Liver (tissue), 9 donors: ENCODE results near the gene CPLANE2. TPM values are rescaled to one million over a fixed set of nuclear protein-coding genes. Genes with fewer than 3 reads are reported as not detected.

Source experiments
- DNase-seq: peaks from one replicate; pipeline ENCODE4 v3.0.0-alpha.2; 2017; ENCODE audit warnings: low spot score
- H3K27ac ChIP-seq, 2 donors: one replicate each; pipeline ENCODE4 v1.7.0; 2013; ENCODE audit warnings: inconsistent platforms in 2 of 2, low read length in 2 of 2, control low read depth in 1 of 2, low read depth in 1 of 2, mild to moderate bottlenecking in 1 of 2
- H3K27me3 ChIP-seq, 4 donors: one replicate each; pipeline versions ENCODE4 v1.6.1 to v1.7.0; 2013; ENCODE audit warnings: low read length in 3 of 4, inconsistent platforms in 1 of 4, mild to moderate bottlenecking in 1 of 4, moderate library complexity in 1 of 4; ENCODE audit not compliant: control insufficient read depth in 4 of 4, insufficient read depth in 4 of 4
- H3K36me3 ChIP-seq, 4 donors: one replicate each; pipeline versions ENCODE4 v1.6.1 to v1.7.0; 2013; ENCODE audit warnings: low read length in 3 of 4, mild to moderate bottlenecking in 3 of 4, low read depth in 1 of 4, moderate library complexity in 1 of 4; ENCODE audit not compliant: control insufficient read depth in 4 of 4, insufficient read depth in 3 of 4
- H3K4me1 ChIP-seq, 4 donors: one replicate each; pipeline versions ENCODE4 v1.6.1 to v1.7.0; 2013; ENCODE audit warnings: low read length in 3 of 4, mild to moderate bottlenecking in 3 of 4, moderate library complexity in 1 of 4; ENCODE audit not compliant: control insufficient read depth in 4 of 4, insufficient read depth in 4 of 4
- H3K4me3 ChIP-seq, 3 donors: one replicate each; pipeline versions ENCODE4 v1.6.1 to v1.7.0; 2013; ENCODE audit warnings: low read length in 3 of 3, control low read depth in 1 of 3, low read depth in 1 of 3, mild to moderate bottlenecking in 1 of 3
- H3K9ac ChIP-seq, 2 donors: one replicate each; pipeline ENCODE4 v1.7.0; 2013; ENCODE audit warnings: low read length in 2 of 2, mild to moderate bottlenecking in 2 of 2, moderate library complexity in 2 of 2, control low read depth in 1 of 2, low read depth in 1 of 2
- H3K9me3 ChIP-seq, 4 donors: one replicate each; pipeline versions ENCODE4 v1.6.1 to v1.7.0; 2013; ENCODE audit warnings: low read length in 3 of 4; ENCODE audit not compliant: control insufficient read depth in 4 of 4
- ATF3 ChIP-seq: IDR thresholded peaks from 2 replicates; pipeline ENCODE4 v1.6.1; 2016; ENCODE audit warnings: antibody characterized with exemption
- EGR1 ChIP-seq, 2 donors: IDR thresholded peaks; 2 replicates each; pipeline ENCODE4 v1.6.1; 2016 to 2018; ENCODE audit warnings: antibody characterized with exemption in 2 of 2, low read depth in 2 of 2
- FOXA2 ChIP-seq: IDR thresholded peaks from 2 replicates; pipeline ENCODE4 v1.6.1; 2016; ENCODE audit warnings: antibody characterized with exemption
- GABPA ChIP-seq, 2 donors: IDR thresholded peaks in 1 of 2; conservative IDR thresholded peaks in 1 of 2; 2 replicates each; pipeline ENCODE4 v1.6.1; 2016; ENCODE audit warnings: antibody characterized with exemption in 2 of 2, mild to moderate bottlenecking in 1 of 2, moderate library complexity in 1 of 2
- HNF4A ChIP-seq, 2 donors: conservative IDR thresholded peaks; 2 replicates each; pipeline ENCODE4 v1.6.1; 2016; ENCODE audit warnings: antibody characterized with exemption in 2 of 2, mild to moderate bottlenecking in 2 of 2
- JUND ChIP-seq, 2 donors: IDR thresholded peaks; 2 replicates each; pipeline ENCODE4 v1.6.1; 2016; ENCODE audit warnings: antibody characterized with exemption in 2 of 2
- RAD21 ChIP-seq, 2 donors: IDR thresholded peaks; 2 replicates each; pipeline ENCODE4 v1.6.1; 2016; ENCODE audit warnings: antibody characterized with exemption in 2 of 2, mild to moderate bottlenecking in 2 of 2
- REST ChIP-seq: IDR thresholded peaks from 2 replicates; pipeline ENCODE4 v1.6.1; 2016; ENCODE audit warnings: antibody characterized with exemption, mild to moderate bottlenecking
- SP1 ChIP-seq: IDR thresholded peaks from 2 replicates; pipeline ENCODE4 v1.6.1; 2018; ENCODE audit warnings: antibody characterized with exemption, mild to moderate bottlenecking
- TAF1 ChIP-seq: conservative IDR thresholded peaks from 2 replicates; pipeline ENCODE4 v1.6.1; 2016; ENCODE audit warnings: antibody characterized with exemption, mild to moderate bottlenecking
- YY1 ChIP-seq: IDR thresholded peaks from 2 replicates; pipeline ENCODE4 v1.6.1; 2016; ENCODE audit warnings: antibody characterized with exemption, mild to moderate bottlenecking
- ZBTB33 ChIP-seq: IDR thresholded peaks from 2 replicates; pipeline ENCODE4 v1.6.1; 2016; ENCODE audit warnings: antibody characterized with exemption
- WGBS: extraction: QIAGEN DNeasy Blood & Tissue Kit; methylation state at CpG from one replicate; pipeline ENCODE4 v1.1.7; 2013; 5-methylcytosine and 5-hydroxymethylcytosine counted together
- polyA plus RNA-seq, 2 donors: library from polyadenylated mRNA; stranded (reverse) in 1 of 2; unstranded in 1 of 2; fragments of 200-250 nt in 1 of 2; fragments of >200 nt in 1 of 2; fragmentation: Nextera tagmentation in 1 of 2; extraction: Ambion mirVana in 1 of 2; gene quantifications; one replicate each; pipeline versions ENCODE4 v1.2.1 to v1.2.3, GENCODE V29; 2013 to 2015
- total RNA-seq, 2 donors: library from RNA; depleted of rRNA; stranded (reverse); fragments of >200 nt; gene quantifications; one replicate each; pipeline ENCODE4 v1.2.3, GENCODE V29; 2014
- donor health status: healthy.
- donor health status: healthy.
- donor health status: healthy.
- donor health status: healthy.
- donor health status: healthy.

Gene CPLANE2
- total and polyA plus RNA-seq, 4 donors: 0.96 to 2.7 (median 2.5) TPM

- TF ChIP-seq ZBTB33 (no peak), RAD21 (IDR thresholded peaks at IDR 0.05) (no peak), YY1 (no peak), REST (no peak), FOXA2 (no peak), GABPA (IDR thresholded peaks at IDR 0.05 in 1 of 2, conservative IDR thresholded peaks at IDR 0.05 in 1 of 2) (no peak), TAF1 (no peak), SP1 (no peak)
- no peak overlapping the region for H3K27ac ChIP-seq
- WGBS: 90% methylated on average over 7 of the region's 7 CpGs
Observed at GRCh38 chr1:16195518-16195905, 41.5 kb downstream of the CPLANE2 start.

GRCh38 chr1:16191916-16192546 is 45.0 kb downstream of the CPLANE2 start:
- Histone ChIP-seq H3K4me3 (no peak overlapping the region), H3K9ac (no peak overlapping the region), H3K9me3 (no peaks in the 10 kb centered on the region), H3K27me3 (no peaks in the 10 kb centered on the region), H3K4me1 (peaks cover 5 to 28% (median 20%) of the 10 kb centered on the region in 4 donors), H3K36me3 (peaks cover 0 to 2% (median 0%) of the 10 kb centered on the region in 4 donors), H3K27ac (no peak overlapping the region)
- no peak for TF ChIP-seq EGR1 (IDR thresholded peaks at IDR 0.05; ENCODE audit: low read depth in 2 of 2)
- TF ChIP-seq YY1: no peak
- no peak for TF ChIP-seq HNF4A (conservative IDR thresholded peaks at IDR 0.05)
- no peak for TF ChIP-seq ZBTB33
- no peak for TF ChIP-seq JUND (IDR thresholded peaks at IDR 0.05)
- TF ChIP-seq ATF3: no peak
- no peak for DNase-seq
- 94% methylated on average over 6 of the region's 6 CpGs for WGBS

More at GRCh38 chr1:16195518-16195905, 41.5 kb downstream of the CPLANE2 start:
- no peak overlapping the region for H3K9ac ChIP-seq
- H3K9me3 ChIP-seq: no peaks in the 10 kb centered on the region
- peaks cover 0 to 2% (median 0%) of the 10 kb centered on the region in 4 donors for H3K36me3 ChIP-seq
- no peak for DNase-seq
- H3K4me3 ChIP-seq: no peak overlapping the region
- peaks cover 0 to 4% (median 1%) of the 10 kb centered on the region in 4 donors for H3K4me1 ChIP-seq
- H3K27me3 ChIP-seq: no peaks in the 10 kb centered on the region
